Spleen (tissue), 11 donors: ENCODE measurements around the gene FAM221B. TPM values are rescaled to one million over a fixed set of nuclear protein-coding genes. Genes with fewer than 3 reads are reported as not detected.
A peak's percentile ranks its signal among the peaks of the same experiment; 100 is the strongest.

Experiments
- DNase-seq: peaks from one replicate; pipeline ENCODE4 v3.0.0-alpha.2; 2020
- H3K27ac ChIP-seq, 8 donors: fragments of 200-600 bp; sonication (generic) in 7 of 8; 1 replicate in 4 of 8; 2 replicates in 4 of 8; pipeline versions ENCODE4 v1.5.0 to v1.8.0; 2016 to 2021; ENCODE audit warnings: inconsistent platforms in 4 of 8, mild to moderate bottlenecking in 4 of 8, moderate library complexity in 1 of 8
- H3K27me3 ChIP-seq, 7 donors: fragments of 200-600 bp; sonication (generic) in 6 of 7; replicated peaks in 1 of 7; 1 replicate in 4 of 7; 2 replicates in 3 of 7; pipeline versions ENCODE4 v1.5.0 to v1.8.0; 2016 to 2021; ENCODE audit warnings: inconsistent platforms in 3 of 7, mild to moderate bottlenecking in 1 of 7
- H3K36me3 ChIP-seq, 6 donors: fragments of 200-600 bp; sonication (generic) in 5 of 6; 1 replicate in 4 of 6; 2 replicates in 2 of 6; pipeline versions ENCODE4 v1.5.0 to v1.8.0; 2016 to 2021; ENCODE audit warnings: inconsistent platforms in 2 of 6
- H3K4me1 ChIP-seq, 6 donors: fragments of 200-600 bp; sonication (generic) in 5 of 6; 1 replicate in 3 of 6; 2 replicates in 3 of 6; pipeline versions ENCODE4 v1.5.0 to v1.8.0; 2016 to 2021; ENCODE audit warnings: inconsistent platforms in 3 of 6
- H3K4me3 ChIP-seq, 8 donors: fragments of 200-600 bp; sonication (generic) in 7 of 8; 1 replicate in 4 of 8; 2 replicates in 4 of 8; pipeline versions ENCODE4 v1.5.0 to v1.8.0; 2016 to 2021; ENCODE audit warnings: inconsistent platforms in 4 of 8, mild to moderate bottlenecking in 4 of 8, moderate library complexity in 2 of 8
- H3K9me3 ChIP-seq, 8 donors: fragments of 200-600 bp; sonication (generic) in 7 of 8; 1 replicate in 4 of 8; 2 replicates in 4 of 8; pipeline versions ENCODE4 v1.5.0 to v1.8.0; 2016 to 2021; ENCODE audit warnings: inconsistent platforms in 4 of 8
- CTCF ChIP-seq, 11 experiments: fragments of 200-600 bp in 7 of 11; fragments of 450-650 bp in 4 of 11; sonication (generic) in 4 of 11; IDR thresholded peaks in 8 of 11; conservative IDR thresholded peaks in 3 of 11; 1 replicate in 7 of 11; 2 replicates in 4 of 11; pipeline versions ENCODE4 v1.4.0 to v1.8.0; 2016 to 2021; ENCODE audit warnings: antibody characterized with exemption in 11 of 11, inconsistent platforms in 4 of 11, mild to moderate bottlenecking in 1 of 11
- POLR2A ChIP-seq, 3 donors: fragments of 450-650 bp; IDR thresholded peaks; one replicate each; pipeline ENCODE4 v1.5.1; 2017; ENCODE audit warnings: antibody characterized with exemption in 3 of 3, mild to moderate bottlenecking in 1 of 3
- POLR2AphosphoS5 ChIP-seq, 3 donors: sonication (generic); formaldehyde crosslinking; IDR thresholded peaks; one replicate each; pipeline ENCODE4 v1.5.1; 2017; ENCODE audit warnings: antibody characterized with exemption in 3 of 3
- WGBS, 5 donors: extraction: QIAGEN DNeasy Blood & Tissue Kit in 3 of 5; methylation state at CpG; one replicate each; pipeline versions ENCODE4 v1.1.5 to v1.1.7; 2013 to 2018; 5-methylcytosine and 5-hydroxymethylcytosine counted together
- intact Hi-C: fragments of 100-400 bp; cut with DNase I; formaldehyde crosslinking; loops from one replicate; pipeline ENCODE4 v1.15.0; 2023; ENCODE audit warnings: low total_unique reads
- polyA plus RNA-seq, 3 donors: library from polyadenylated mRNA; stranded (reverse); fragments of 200-250 nt; gene quantifications; one replicate each; pipeline ENCODE4 v1.2.1, GENCODE V29; 2013
- total RNA-seq, 7 donors: library from RNA; depleted of rRNA in 3 of 7; stranded (reverse); fragments of >200 nt in 3 of 7; fragmentation: NEBNext Ultra II Directional in 4 of 7; extraction: Animal tissue kit (Norgen Biotek cat#: 25700) in 4 of 7; gene quantifications; one replicate each; pipeline versions ENCODE4 v1.1.0 to v1.2.1, GENCODE V29; 2016 to 2021
- donor health status: healthy with polysubstance abuse.
- donor health status: DM: no; HTN: no; CAD: no; lungs with moderate emphysema.
- donor health status: DM: no; HTN: no; CAD: no.
- donor health status: Bipolar disorder and iron deficiency.
- donor health status: healthy.
- donor health status: DM: no; HTN: no; CAD: no.
- donor health status: DM: yes; HTN: yes; CAD: no.

FAM221B gene
- total and polyA plus RNA-seq, 10 donors, result not detected

GRCh38 chr9:35771534-35771933 is 57.0 kb downstream of the FAM221B start:
- DNase-seq, result no peak
- intact Hi-C loops, result no loop called here
- H3K27ac ChIP-seq, result peak overlapping the region in 6 of 8 donors; percentile 13 to 63 (median 48)

GRCh38 chr9:35771075-35771433 is 57.5 kb downstream of the FAM221B start:
- DNase-seq, result no peak
- 34 to 62% (median 36%) methylated on average over 4 of the region's 4 CpGs for WGBS, 5 donors
- intact Hi-C loops, result no loop called here
- H3K36me3 ChIP-seq, result peaks cover 0 to 5% (median 0%) of the 10 kb centered on the region in 6 donors
- peak overlapping the region in 6 of 8 donors; percentile 13 to 63 (median 48) for H3K27ac ChIP-seq
- H3K4me3 ChIP-seq, result no peak overlapping the region
- H3K27me3 ChIP-seq, result no peaks in the 10 kb centered on the region
- no peaks in the 10 kb centered on the region for H3K9me3 ChIP-seq
- no peak for TF ChIP-seq POLR2AphosphoS5 (IDR thresholded peaks at IDR 0.05)
- peaks cover 9 to 40% (median 32%) of the 10 kb centered on the region in 6 donors for H3K4me1 ChIP-seq

More at GRCh38 chr9:35771534-35771933, 57.0 kb downstream of the FAM221B start:
- 33 to 59% (median 39%) methylated on average over 1 of the region's 1 CpG for WGBS, 5 donors
- Histone ChIP-seq H3K9me3 (no peaks in the 10 kb centered on the region), H3K4me3 (no peak overlapping the region), H3K4me1 (peaks cover 9 to 43% (median 34%) of the 10 kb centered on the region in 6 donors), H3K36me3 (peaks cover 0 to 5% (median 0%) of the 10 kb centered on the region in 6 donors), H3K27me3 (no peaks in the 10 kb centered on the region)
- TF ChIP-seq POLR2A (IDR thresholded peaks at IDR 0.05), result no peak
- no peak for TF ChIP-seq CTCF (IDR thresholded peaks at IDR 0.05 in 8 of 11, conservative IDR thresholded peaks at IDR 0.05 in 3 of 11)
- TF ChIP-seq POLR2AphosphoS5 (IDR thresholded peaks at IDR 0.05), result no peak

- peaks cover 3 to 27% (median 22%) of the 10 kb centered on the region in 6 donors for H3K4me1 ChIP-seq
- H3K9me3 ChIP-seq, result no peaks in the 10 kb centered on the region
- no peak for TF ChIP-seq POLR2AphosphoS5 (IDR thresholded peaks at IDR 0.05)
- no peak for TF ChIP-seq CTCF (IDR thresholded peaks at IDR 0.05 in 8 of 11, conservative IDR thresholded peaks at IDR 0.05 in 3 of 11)
- TF ChIP-seq POLR2A (IDR thresholded peaks at IDR 0.05), result no peak
- 89 to 100% (median 95%) methylated on average over 1 of the region's 1 CpG for WGBS, 5 donors
- no peaks in the 10 kb centered on the region for H3K27me3 ChIP-seq
- H3K4me3 ChIP-seq, result no peak overlapping the region
- peaks cover 0 to 5% (median 0%) of the 10 kb centered on the region in 6 donors for H3K36me3 ChIP-seq
- intact Hi-C loops, result no loop called here
- DNase-seq, result no peak
- no peak overlapping the region for H3K27ac ChIP-seq
Measured at GRCh38 chr9:35769763-35770162, 58.8 kb downstream of the FAM221B start.

GRCh38 chr9:35767458-35767857 is 61.1 kb downstream of the FAM221B start:
- Histone ChIP-seq H3K4me1 (peaks cover 3 to 25% (median 21%) of the 10 kb centered on the region in 6 donors), H3K27ac (no peak overlapping the region), H3K36me3 (peaks cover 0 to 4% (median 0%) of the 10 kb centered on the region in 6 donors), H3K27me3 (no peaks in the 10 kb centered on the region), H3K9me3 (no peaks in the 10 kb centered on the region), H3K4me3 (no peak overlapping the region)
- no peak for DNase-seq
- TF ChIP-seq POLR2A (IDR thresholded peaks at IDR 0.05) (no peak), CTCF (IDR thresholded peaks at IDR 0.05 in 8 of 11, conservative IDR thresholded peaks at IDR 0.05 in 3 of 11) (no peak), POLR2AphosphoS5 (IDR thresholded peaks at IDR 0.05) (no peak)
- intact Hi-C loops, result no loop called here
- WGBS, 5 donors, result 82 to 95% (median 88%) methylated on average over 1 of the region's 1 CpG

GRCh38 chr9:35766997-35767396 is 61.5 kb downstream of the FAM221B start:
- Histone ChIP-seq H3K9me3 (no peaks in the 10 kb centered on the region), H3K4me1 (peaks cover 3 to 21% (median 17%) of the 10 kb centered on the region in 6 donors), H3K27me3 (no peaks in the 10 kb centered on the region), H3K36me3 (no peaks in the 10 kb centered on the region), H3K27ac (no peak overlapping the region), H3K4me3 (no peak overlapping the region)
- intact Hi-C loops, result no loop called here
- no peak for DNase-seq
- TF ChIP-seq CTCF (IDR thresholded peaks at IDR 0.05 in 8 of 11, conservative IDR thresholded peaks at IDR 0.05 in 3 of 11), result no peak
- no peak for TF ChIP-seq POLR2A (IDR thresholded peaks at IDR 0.05)
- TF ChIP-seq POLR2AphosphoS5 (IDR thresholded peaks at IDR 0.05), result no peak
- 81 to 88% (median 83%) methylated on average over 2 of the region's 2 CpGs for WGBS, 5 donors
